Body of pancreas (tissue), 4 donors: Measurements from ENCODE around the gene RALGAPA1. TPM values are rescaled to one million over a fixed set of nuclear protein-coding genes. Genes with fewer than 3 reads are reported as not detected.

Source experiments
- ATAC-seq: fragments of 150-250 bp; one replicate; pipeline ENCODE4 v1.9.1; 2016
- DNase-seq, 4 donors: peaks; one replicate each; pipeline ENCODE4 v3.0.0-alpha.2; 2019
- H3K27ac ChIP-seq, 4 donors: fragments of 200-600 bp; sonication (generic); 1 replicate in 3 of 4; 2 replicates in 1 of 4; pipeline versions ENCODE4 v1.5.1 to v1.6.1; 2016 to 2019; ENCODE audit warnings: mild to moderate bottlenecking in 1 of 4, mixed read lengths in 1 of 4, moderate library complexity in 1 of 4
- H3K27me3 ChIP-seq, 2 donors: fragments of 200-600 bp; sonication (generic); one replicate each; pipeline ENCODE4 v1.6.0; 2016; ENCODE audit warnings: mild to moderate bottlenecking in 1 of 2
- H3K36me3 ChIP-seq, 2 donors: fragments of 200-600 bp; sonication (generic); replicated peaks in 1 of 2; 2 replicates each; pipeline ENCODE4 v1.5.1; 2016; ENCODE audit warnings: low read depth in 2 of 2; ENCODE audit not compliant: insufficient read depth in 1 of 2
- H3K4me1 ChIP-seq: fragments of 200-600 bp; sonication (generic); one replicate; pipeline ENCODE4 v1.6.0; 2016
- H3K4me3 ChIP-seq, 2 donors: fragments of 200-600 bp; sonication (generic); 1 replicate in 1 of 2; 2 replicates in 1 of 2; pipeline ENCODE4 v1.5.1; 2016 to 2019
- H3K9me3 ChIP-seq, 3 donors: fragments of 200-600 bp; sonication (generic); 1 replicate in 2 of 3; 2 replicates in 1 of 3; pipeline ENCODE4 v1.5.1; 2016
- POLR2A ChIP-seq, 3 donors: fragments of 450-650 bp; IDR thresholded peaks; one replicate each; pipeline ENCODE4 v1.6.1; 2016; ENCODE audit warnings: antibody characterized with exemption in 3 of 3, mild to moderate bottlenecking in 2 of 3
- WGBS, 2 donors: methylation state at CpG; one replicate each; pipeline ENCODE4 v1.1.5; 2017; 5-methylcytosine and 5-hydroxymethylcytosine counted together
- intact Hi-C: fragments of 100-400 bp; cut with DNase I; formaldehyde crosslinking; loops from one replicate; pipeline ENCODE4 v1.15.1; 2023
- total RNA-seq, 2 donors: library from RNA; depleted of rRNA; stranded (reverse); fragments of >200 nt; gene quantifications; one replicate each; pipeline ENCODE4 v1.1.0, GENCODE V29; 2016
- TF ChIP-seq, protein P1 (sequence below), 7 experiments: fragments of 450-650 bp in 4 of 7; fragments of 200-600 bp in 3 of 7; sonication (generic) in 3 of 7; IDR thresholded peaks; one replicate each; pipeline ENCODE4 v1.5.1; 2016 to 2019; ENCODE audit warnings: antibody characterized with exemption in 7 of 7

The RALGAPA1 gene
- total RNA-seq, 2 donors from 2014 or later = 34.9 to 48.8 TPM

DNA sequence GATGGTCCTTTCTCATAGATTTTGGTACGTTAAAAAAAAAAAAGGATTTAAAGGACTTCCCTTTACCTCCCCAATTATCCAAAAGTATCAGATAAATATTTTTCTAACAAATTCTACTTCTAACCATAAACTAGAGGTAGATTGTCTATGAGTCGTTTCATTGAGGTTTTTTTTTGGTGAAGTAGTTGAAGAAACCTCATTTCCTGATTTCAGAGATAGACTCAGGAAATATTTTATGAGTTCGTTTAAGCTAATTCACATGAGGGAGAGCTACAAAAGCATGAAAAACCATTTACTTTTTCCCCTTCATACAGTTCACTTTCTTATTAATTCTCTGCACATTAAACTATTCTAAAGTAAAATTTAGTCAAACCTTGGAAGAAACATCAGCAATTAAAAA lies 112.5 kb downstream of the RALGAPA1 start:
- DNase-seq = no peak
- Histone ChIP-seq H3K4me1 (no peaks in the 10 kb centered on the region), H3K27me3 (no peaks in the 10 kb centered on the region), H3K4me3 (no peak overlapping the region), H3K36me3 (no peaks in the 10 kb centered on the region), H3K27ac (no peak overlapping the region), H3K9me3 (no peaks in the 10 kb centered on the region)
- WGBS, 2 donors = 69 to 83% methylated on average over 3 of the region's 3 CpGs
- intact Hi-C loops = no loop called here
- ATAC-seq = no peak
- TF ChIP-seq POLR2A (IDR thresholded peaks at IDR 0.05) = no peak
- TF ChIP-seq, protein P1, sequence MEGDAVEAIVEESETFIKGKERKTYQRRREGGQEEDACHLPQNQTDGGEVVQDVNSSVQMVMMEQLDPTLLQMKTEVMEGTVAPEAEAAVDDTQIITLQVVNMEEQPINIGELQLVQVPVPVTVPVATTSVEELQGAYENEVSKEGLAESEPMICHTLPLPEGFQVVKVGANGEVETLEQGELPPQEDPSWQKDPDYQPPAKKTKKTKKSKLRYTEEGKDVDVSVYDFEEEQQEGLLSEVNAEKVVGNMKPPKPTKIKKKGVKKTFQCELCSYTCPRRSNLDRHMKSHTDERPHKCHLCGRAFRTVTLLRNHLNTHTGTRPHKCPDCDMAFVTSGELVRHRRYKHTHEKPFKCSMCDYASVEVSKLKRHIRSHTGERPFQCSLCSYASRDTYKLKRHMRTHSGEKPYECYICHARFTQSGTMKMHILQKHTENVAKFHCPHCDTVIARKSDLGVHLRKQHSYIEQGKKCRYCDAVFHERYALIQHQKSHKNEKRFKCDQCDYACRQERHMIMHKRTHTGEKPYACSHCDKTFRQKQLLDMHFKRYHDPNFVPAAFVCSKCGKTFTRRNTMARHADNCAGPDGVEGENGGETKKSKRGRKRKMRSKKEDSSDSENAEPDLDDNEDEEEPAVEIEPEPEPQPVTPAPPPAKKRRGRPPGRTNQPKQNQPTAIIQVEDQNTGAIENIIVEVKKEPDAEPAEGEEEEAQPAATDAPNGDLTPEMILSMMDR (IDR thresholded peaks at IDR 0.05) = no peak

DNA sequence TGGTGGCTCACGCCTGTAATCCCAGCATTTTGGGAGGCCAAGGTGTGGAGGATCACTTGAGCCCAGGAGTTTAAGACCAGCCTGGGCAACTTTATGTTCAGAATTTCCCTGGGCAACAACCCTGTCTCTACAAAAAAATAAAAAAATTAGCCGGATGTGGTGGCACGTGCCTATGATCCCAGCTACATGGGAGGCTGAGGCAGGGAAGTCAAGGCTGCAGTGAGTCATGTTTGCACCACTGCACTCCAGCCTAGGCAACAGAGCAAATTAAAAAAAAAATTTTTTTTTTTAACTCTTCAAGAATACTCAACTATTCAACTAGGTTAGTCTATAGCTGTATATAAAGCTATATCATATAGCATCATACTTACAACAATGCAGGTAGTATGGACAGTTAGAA lies 113.0 kb downstream of the RALGAPA1 start:
- ATAC-seq (no peak), DNase-seq (no peak)
- no peak overlapping the region for H3K27ac ChIP-seq
- H3K9me3 ChIP-seq = no peaks in the 10 kb centered on the region
- intact Hi-C loops = no loop called here
- H3K36me3 ChIP-seq = no peaks in the 10 kb centered on the region
- TF ChIP-seq, protein P1 (IDR thresholded peaks at IDR 0.05) = no peak
- no peak for TF ChIP-seq POLR2A (IDR thresholded peaks at IDR 0.05)
- H3K4me3 ChIP-seq = no peak overlapping the region
- 96 to 98% methylated on average over 3 of the region's 3 CpGs for WGBS, 2 donors
- no peaks in the 10 kb centered on the region for H3K27me3 ChIP-seq
- no peaks in the 10 kb centered on the region for H3K4me1 ChIP-seq

DNA sequence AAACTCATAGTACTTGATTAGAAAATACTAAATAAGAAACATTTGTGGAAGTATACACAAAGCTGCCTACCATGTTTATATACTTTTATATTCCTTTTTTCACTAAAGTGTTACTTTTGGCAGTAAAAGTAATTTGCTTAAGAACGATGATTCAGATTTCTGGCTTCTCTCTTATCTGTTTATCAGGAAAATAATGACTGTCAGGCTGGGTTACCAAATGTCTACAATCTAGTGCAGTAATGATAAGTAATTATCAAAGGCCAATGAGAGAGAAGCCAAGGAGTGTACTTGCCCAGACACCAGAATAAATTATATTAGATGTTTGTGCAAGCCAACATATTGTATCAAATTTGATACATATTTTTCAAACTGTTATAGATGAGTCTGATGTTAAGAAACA lies 113.4 kb downstream of the RALGAPA1 start:
- TF ChIP-seq, protein P1 (IDR thresholded peaks at IDR 0.05) = no peak
- no peak for TF ChIP-seq POLR2A (IDR thresholded peaks at IDR 0.05)
- 18 to 20% methylated on average over 1 of the region's 1 CpG for WGBS, 2 donors
- Histone ChIP-seq H3K36me3 (no peaks in the 10 kb centered on the region), H3K9me3 (no peaks in the 10 kb centered on the region), H3K4me3 (no peak overlapping the region), H3K27ac (no peak overlapping the region), H3K27me3 (no peaks in the 10 kb centered on the region), H3K4me1 (no peaks in the 10 kb centered on the region)
- no peak for ATAC-seq
- no peak for DNase-seq
- intact Hi-C loops = no loop called here

DNA sequence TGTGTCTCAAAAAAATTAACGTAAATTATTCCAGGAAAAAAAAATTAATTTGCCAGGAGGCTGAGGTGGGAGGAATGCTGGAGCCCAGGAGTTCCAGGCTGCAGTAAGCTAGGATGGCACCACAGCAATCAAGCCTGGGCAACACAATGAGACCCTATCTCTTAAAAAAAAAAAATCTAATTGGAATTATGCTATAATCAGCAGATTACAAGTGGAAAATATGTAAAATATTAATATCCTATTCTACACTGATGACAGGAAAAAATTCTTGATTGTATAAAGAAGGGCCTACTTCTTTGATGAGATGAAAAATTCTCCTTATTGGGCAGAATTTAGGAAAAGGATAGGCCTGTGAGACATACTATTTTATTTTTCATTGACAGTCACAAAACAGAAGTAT lies 114.0 kb downstream of the RALGAPA1 start:
- intact Hi-C loops = no loop called here
- H3K4me3 ChIP-seq = no peak overlapping the region
- WGBS, 2 donors = 35 to 100% methylated on average over 1 of the region's 1 CpG

DNA sequence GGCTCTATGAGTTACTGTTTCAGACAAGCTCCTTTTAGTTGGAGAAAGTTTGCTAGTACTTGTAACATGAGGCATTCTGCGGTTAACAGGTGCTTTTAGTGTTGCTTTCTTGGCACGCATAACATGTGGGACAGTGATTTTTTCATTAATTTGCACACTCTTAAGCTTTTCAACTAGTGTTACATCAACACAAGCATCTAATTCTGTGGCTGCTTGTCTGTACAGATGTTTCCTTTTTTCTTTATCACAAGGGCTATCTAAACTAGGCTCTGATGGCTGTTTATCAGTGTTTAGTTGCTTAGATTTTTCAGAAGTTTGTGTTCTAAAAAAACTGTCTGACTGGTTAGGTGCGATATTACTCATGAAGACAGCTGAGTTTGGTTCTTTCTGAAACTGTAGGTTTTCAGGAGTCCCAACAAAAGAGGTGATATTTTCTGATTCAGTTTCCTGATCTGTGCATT lies 120.1 kb downstream of the RALGAPA1 start:
- DNase-seq = no peak
- Histone ChIP-seq H3K9me3 (no peaks in the 10 kb centered on the region), H3K36me3 (peaks cover 0 to 3% of the 10 kb centered on the region in 2 donors), H3K27ac (no peak overlapping the region), H3K27me3 (no peaks in the 10 kb centered on the region), H3K4me1 (no peaks in the 10 kb centered on the region), H3K4me3 (no peak overlapping the region)
- TF ChIP-seq, protein P1 (IDR thresholded peaks at IDR 0.05) = no peak
- TF ChIP-seq POLR2A (IDR thresholded peaks at IDR 0.05) = no peak
- no peak for ATAC-seq
- intact Hi-C loops = no loop called here
- 84 to 89% methylated on average over 3 of the region's 3 CpGs for WGBS, 2 donors

More for the DNA sequence above, 114.0 kb downstream of the RALGAPA1 start:
- DNase-seq = no peak
- no peak for TF ChIP-seq POLR2A (IDR thresholded peaks at IDR 0.05)
- TF ChIP-seq, protein P1 (IDR thresholded peaks at IDR 0.05) = no peak
- Histone ChIP-seq H3K27ac (no peak overlapping the region), H3K27me3 (no peaks in the 10 kb centered on the region), H3K36me3 (no peaks in the 10 kb centered on the region), H3K9me3 (no peaks in the 10 kb centered on the region), H3K4me1 (no peaks in the 10 kb centered on the region)
- ATAC-seq = no peak
